A673 (cell line): ENCODE measurements around the gene CNTN5. TPM values are rescaled to one million over a fixed set of nuclear protein-coding genes. Genes with fewer than 3 reads are reported as not detected.

ENCODE experiments used
- BruUV-seq: library from RNA; stranded (reverse); fragments of 400-500 nt; replicated peaks from 2 replicates; lab custom pipeline; 2021; lab: Mats Ljungman, UMichigan
- CTCF ChIA-PET: fragments of 300-600 bp; sonication (Branson Sonifier 250); formaldehyde crosslinking; loops from one replicate; lab custom pipeline; 2022; ENCODE audit warnings: antibody characterized with exemption; lab: Charles Lee
- POLR2A ChIA-PET: fragments of 300-600 bp; sonication (Branson Sonifier 250); formaldehyde crosslinking; loops from one replicate; lab custom pipeline; 2022; ENCODE audit warnings: antibody characterized with exemption; ENCODE audit not compliant: low non-redundant PET; lab: Charles Lee
- DNase-seq: peaks from one replicate; pipeline ENCODE4 v3.0.0-alpha.2; 2015; ENCODE audit warnings: low spot score
- H3K27ac ChIP-seq: fragments of 200-600 bp; sonication (generic); 2 replicates; pipeline ENCODE4 v1.5.1; 2016; ENCODE audit warnings: mixed run types, low read depth, mild to moderate bottlenecking, mixed read lengths, antibody characterized with exemption, low read length; ENCODE audit not compliant: poor library complexity, severe bottlenecking
- H3K27me3 ChIP-seq: fragments of 200-600 bp; sonication (generic); replicated peaks from 2 replicates; pipeline ENCODE4 v1.6.1; 2017; ENCODE audit warnings: mixed run types, low read depth, mild to moderate bottlenecking, mixed read lengths, antibody characterized with exemption, low read length; ENCODE audit not compliant: insufficient read depth, poor library complexity
- H3K36me3 ChIP-seq: fragments of 200-600 bp; sonication (generic); 2 replicates; pipeline ENCODE4 v1.6.1; 2016; ENCODE audit warnings: mixed run types, mild to moderate bottlenecking, mixed read lengths, antibody characterized with exemption, low read length; ENCODE audit not compliant: insufficient read depth, poor library complexity, severe bottlenecking
- H3K4me1 ChIP-seq: fragments of 200-600 bp; sonication (generic); 2 replicates; pipeline ENCODE4 v1.6.1; 2017; ENCODE audit warnings: mixed run types, mild to moderate bottlenecking, mixed read lengths, antibody characterized with exemption, low read length; ENCODE audit not compliant: insufficient read depth, poor library complexity, severe bottlenecking
- H3K4me3 ChIP-seq: fragments of 200-600 bp; sonication (generic); 2 replicates; pipeline ENCODE4 v1.5.1; 2016; ENCODE audit warnings: low read depth, mixed run types, mild to moderate bottlenecking, mixed read lengths, low read length; ENCODE audit not compliant: poor library complexity, severe bottlenecking
- H3K9me3 ChIP-seq: fragments of 200-600 bp; sonication (generic); 2 replicates; pipeline ENCODE4 v1.6.1; 2016; ENCODE audit warnings: mixed run types, low read depth, mild to moderate bottlenecking, mixed read lengths, antibody characterized with exemption, low read length; ENCODE audit not compliant: poor library complexity, severe bottlenecking
- EZH2 ChIP-seq: fragments of 200-600 bp; sonication (generic); IDR thresholded peaks from 2 replicates; pipeline ENCODE4 v1.6.1; 2017; ENCODE audit warnings: borderline replicate concordance, low read depth, mild to moderate bottlenecking, mixed read lengths, antibody characterized with exemption, low read length; ENCODE audit not compliant: poor library complexity, severe bottlenecking
- intact Hi-C: fragments of 100-400 bp; cut with micrococcal nuclease; formaldehyde crosslinking; loops from one replicate; pipeline ENCODE4 v1.10.0; 2022; ENCODE audit not compliant: unreplicated experiment
- total RNA-seq: library from RNA; stranded (reverse); gene quantifications from 2 replicates; pipeline ENCODE4 v1.2.3, GENCODE V29; 2021
- TF ChIP-seq, protein P1 (sequence below): fragments of 300-800, 200-600 bp; sonication (generic); conservative IDR thresholded peaks from 2 replicates; pipeline ENCODE4 v1.5.1; 2017; ENCODE audit warnings: low read depth, mild to moderate bottlenecking, antibody characterized with exemption, low read length, moderate library complexity, mixed read lengths

Gene CNTN5
- total RNA-seq, 1 experiment from 2014 or later, result 0.80 TPM

DNA sequence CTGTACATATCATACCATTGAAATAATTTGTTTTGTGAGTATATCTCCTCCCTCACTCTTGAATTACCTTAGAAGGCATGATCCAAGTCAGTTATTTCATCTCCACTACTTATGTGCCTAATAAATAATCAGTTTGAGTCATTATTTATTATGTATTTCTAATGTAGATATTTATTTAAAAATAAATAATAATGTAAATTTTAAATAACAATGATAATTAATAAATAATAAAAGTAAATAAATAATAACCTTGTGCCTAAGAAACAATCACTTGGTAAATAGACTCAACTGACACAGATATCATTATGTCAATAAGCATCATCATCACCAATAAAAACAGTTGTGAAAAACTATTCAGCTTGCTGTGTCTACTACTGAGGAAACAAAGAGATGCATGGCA is 213.8 kb downstream of the CNTN5 start:
- no peak for DNase-seq
- no TSS peak for BruUV-seq
- TF ChIP-seq, protein P1, sequence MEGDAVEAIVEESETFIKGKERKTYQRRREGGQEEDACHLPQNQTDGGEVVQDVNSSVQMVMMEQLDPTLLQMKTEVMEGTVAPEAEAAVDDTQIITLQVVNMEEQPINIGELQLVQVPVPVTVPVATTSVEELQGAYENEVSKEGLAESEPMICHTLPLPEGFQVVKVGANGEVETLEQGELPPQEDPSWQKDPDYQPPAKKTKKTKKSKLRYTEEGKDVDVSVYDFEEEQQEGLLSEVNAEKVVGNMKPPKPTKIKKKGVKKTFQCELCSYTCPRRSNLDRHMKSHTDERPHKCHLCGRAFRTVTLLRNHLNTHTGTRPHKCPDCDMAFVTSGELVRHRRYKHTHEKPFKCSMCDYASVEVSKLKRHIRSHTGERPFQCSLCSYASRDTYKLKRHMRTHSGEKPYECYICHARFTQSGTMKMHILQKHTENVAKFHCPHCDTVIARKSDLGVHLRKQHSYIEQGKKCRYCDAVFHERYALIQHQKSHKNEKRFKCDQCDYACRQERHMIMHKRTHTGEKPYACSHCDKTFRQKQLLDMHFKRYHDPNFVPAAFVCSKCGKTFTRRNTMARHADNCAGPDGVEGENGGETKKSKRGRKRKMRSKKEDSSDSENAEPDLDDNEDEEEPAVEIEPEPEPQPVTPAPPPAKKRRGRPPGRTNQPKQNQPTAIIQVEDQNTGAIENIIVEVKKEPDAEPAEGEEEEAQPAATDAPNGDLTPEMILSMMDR, result no peak
- no peak for TF ChIP-seq EZH2
- no peak overlapping the region for H3K27ac ChIP-seq
- H3K9me3 ChIP-seq, result no peaks in the 10 kb centered on the region
- no peak overlapping the region for H3K4me3 ChIP-seq
- ChIA-PET CTCF (no interaction called here), POLR2A (no interaction called here)
- H3K4me1 ChIP-seq, result no peaks in the 10 kb centered on the region
- no peaks in the 10 kb centered on the region for H3K36me3 ChIP-seq
- intact Hi-C loops, result no loop called here
- H3K27me3 ChIP-seq, result no peaks in the 10 kb centered on the region

DNA sequence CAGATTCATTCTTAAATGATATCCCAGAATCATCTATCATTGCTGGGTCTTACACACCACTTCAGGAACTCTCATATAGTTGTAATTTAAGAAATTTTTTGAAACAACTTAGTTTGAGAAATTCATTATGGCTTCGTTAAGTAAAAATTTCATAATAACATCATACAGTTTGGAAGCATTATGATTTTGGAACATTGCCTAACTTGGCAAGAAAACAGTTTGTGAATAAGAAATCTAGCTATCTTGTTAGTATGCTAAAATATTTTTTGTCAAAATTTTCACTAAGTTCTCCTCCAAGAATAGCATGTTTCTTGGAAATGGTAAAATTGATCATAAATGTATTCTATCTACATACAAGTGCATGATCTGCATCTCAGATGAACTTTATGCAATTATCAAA is 217.7 kb downstream of the CNTN5 start:
- no TSS peak for BruUV-seq
- ChIA-PET POLR2A (no interaction called here), CTCF (no interaction called here)
- Histone ChIP-seq H3K9me3 (no peaks in the 10 kb centered on the region), H3K27ac (no peak overlapping the region), H3K4me3 (no peak overlapping the region), H3K36me3 (no peaks in the 10 kb centered on the region), H3K27me3 (no peaks in the 10 kb centered on the region), H3K4me1 (no peaks in the 10 kb centered on the region)
- intact Hi-C loops, result no loop called here
- TF ChIP-seq, protein P1, result no peak
- TF ChIP-seq EZH2, result no peak
- DNase-seq, result no peak

DNA sequence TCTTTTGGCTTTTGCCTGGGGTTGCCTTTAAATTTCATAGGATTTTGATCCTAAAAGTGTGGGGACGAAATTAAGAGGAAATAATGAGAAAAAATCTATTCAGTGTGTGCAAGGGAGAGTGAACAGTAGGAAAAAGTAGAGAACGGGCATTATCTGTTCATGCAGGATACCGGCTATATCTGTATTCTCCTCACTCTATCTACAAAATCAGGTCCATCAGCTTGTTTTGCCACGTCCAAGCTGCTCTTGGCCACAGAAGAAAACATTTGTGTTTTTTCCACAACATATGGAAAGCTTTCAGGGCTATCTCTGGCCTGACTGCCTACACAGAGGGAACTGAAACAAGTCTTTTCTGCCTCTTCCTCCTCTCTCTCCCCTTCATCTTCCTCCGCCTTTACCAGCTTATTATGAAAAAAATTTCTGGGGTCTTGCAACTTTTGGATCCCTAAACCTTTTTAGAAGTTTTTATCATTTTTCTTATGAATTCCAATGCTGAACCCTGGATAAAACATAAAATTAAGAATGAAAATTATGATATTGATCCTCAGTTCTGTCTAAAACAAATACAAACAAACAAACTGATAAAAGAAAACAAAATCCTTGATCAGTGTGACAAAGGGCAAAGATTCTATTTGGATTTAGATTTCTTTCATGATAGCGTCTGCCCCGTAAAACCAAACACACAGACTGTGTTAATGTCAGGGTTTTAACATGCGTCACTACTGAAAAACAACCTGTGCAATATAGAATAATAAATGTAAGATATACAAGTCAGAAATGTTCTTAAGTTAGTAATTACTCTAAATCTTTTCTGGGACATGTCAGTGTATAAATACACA is 219.7 kb downstream of the CNTN5 start:
- H3K36me3 ChIP-seq, result no peaks in the 10 kb centered on the region
- intact Hi-C loops, result no loop called here
- ChIA-PET CTCF (no interaction called here), POLR2A (interaction anchor here (0.8 kb wide), 1 partner anchor 742 kb away, joined by 3 read pairs; no protein-coding TSS in a partner anchor)
- DNase-seq, result no peak
- no peak overlapping the region for H3K27ac ChIP-seq
- H3K9me3 ChIP-seq, result no peaks in the 10 kb centered on the region
- no peak overlapping the region for H3K4me3 ChIP-seq
- TF ChIP-seq, protein P1, result no peak
- TF ChIP-seq EZH2, result no peak
- H3K27me3 ChIP-seq, result no peaks in the 10 kb centered on the region
- no peaks in the 10 kb centered on the region for H3K4me1 ChIP-seq
- no TSS peak for BruUV-seq
